Transverse colon (tissue), 4 donors: ENCODE results near the gene KAZALD1. TPM values are rescaled to one million over a fixed set of nuclear protein-coding genes. Genes with fewer than 3 reads are reported as not detected.

Experiments used
- DNase-seq: peaks from one replicate; pipeline ENCODE4 v3.0.0-alpha.2; 2019
- H3K27ac ChIP-seq, 4 donors: fragments of 200-600 bp; sonication (generic); 2 replicates each; pipeline ENCODE4 v1.5.1; 2016 to 2018; ENCODE audit warnings: inconsistent platforms in 4 of 4
- H3K27me3 ChIP-seq: fragments of 200-600 bp; sonication (generic); 2 replicates; pipeline ENCODE4 v1.5.1; 2017; ENCODE audit warnings: inconsistent platforms
- H3K36me3 ChIP-seq, 4 donors: fragments of 200-600 bp; sonication (generic); 2 replicates each; pipeline ENCODE4 v1.5.1; 2017 to 2019; ENCODE audit warnings: inconsistent platforms in 4 of 4
- H3K4me1 ChIP-seq, 4 donors: fragments of 200-600 bp; sonication (generic); 2 replicates each; pipeline ENCODE4 v1.5.1; 2017 to 2020; ENCODE audit warnings: inconsistent platforms in 4 of 4
- H3K4me3 ChIP-seq, 4 donors: fragments of 200-600 bp; sonication (generic); 1 replicate in 1 of 4; 2 replicates in 3 of 4; pipeline versions ENCODE4 v1.5.1 to v1.6.1; 2017 to 2019; ENCODE audit warnings: inconsistent platforms in 4 of 4
- H3K9me3 ChIP-seq, 2 donors: fragments of 200-600 bp; sonication (generic); 2 replicates each; pipeline ENCODE4 v1.5.1; 2017 to 2019; ENCODE audit warnings: inconsistent platforms in 2 of 2
- CTCF ChIP-seq, 5 experiments: fragments of 200-600 bp in 3 of 5; fragments of 450-650 bp in 2 of 5; sonication (generic) in 3 of 5; IDR thresholded peaks; 1 replicate in 2 of 5; 2 replicates in 3 of 5; pipeline ENCODE4 v1.5.1; 2016 to 2017; ENCODE audit warnings: antibody characterized with exemption in 5 of 5, inconsistent platforms in 3 of 5, mild to moderate bottlenecking in 2 of 5, moderate library complexity in 1 of 5
- EP300 ChIP-seq: sonication (generic); formaldehyde crosslinking; IDR thresholded peaks from one replicate; pipeline ENCODE4 v1.6.1; 2017; ENCODE audit warnings: antibody characterized with exemption, low read depth
- POLR2A ChIP-seq: fragments of 450-650 bp; IDR thresholded peaks from one replicate; pipeline ENCODE4 v1.6.1; 2016; ENCODE audit warnings: antibody characterized with exemption, mild to moderate bottlenecking, moderate library complexity
- POLR2AphosphoS5 ChIP-seq, 3 donors: sonication (generic); formaldehyde crosslinking; IDR thresholded peaks; one replicate each; pipeline ENCODE4 v1.6.1; 2016; ENCODE audit warnings: antibody characterized with exemption in 3 of 3
- WGBS, 2 donors: methylation state at CpG; one replicate each; pipeline ENCODE4 v1.1.5; 2018; ENCODE audit warnings: low coverage in 1 of 2; 5-methylcytosine and 5-hydroxymethylcytosine counted together
- in situ Hi-C, 4 donors: fragments of 200-750 bp; cut with MboI; loops; one replicate each; pipeline versions ENCODE4 v1.15.0 to v1.15.1; 2017; ENCODE audit warnings: low sequenced_read_pairs in 3 of 4, low pct_ligation_motif_present in 1 of 4, low pct_unique_long_range_greater_than_20kb in 1 of 4
- intact Hi-C: fragments of 100-400 bp; cut with DNase I; formaldehyde crosslinking; loops from one replicate; pipeline ENCODE4 v1.15.1; 2023; ENCODE audit warnings: low total_unique reads
- total RNA-seq, 4 donors: library from RNA; depleted of rRNA; stranded (reverse); fragments of >200 nt; gene quantifications; one replicate each; pipeline ENCODE4 v1.1.0, GENCODE V29; 2016

The KAZALD1 gene
- total RNA-seq, 4 donors from 2014 or later, result 3.8 to 18.8 (median 10.0) TPM

GRCh38 chr10:101021239-101021638, 40.5 kb upstream of the KAZALD1 start:
- in situ Hi-C loops, result no loop called here
- Histone ChIP-seq H3K27ac (no peak overlapping the region), H3K27me3 (peaks cover 22% of the 10 kb centered on the region), H3K36me3 (no peaks in the 10 kb centered on the region), H3K4me1 (peaks cover 0 to 7% (median 5%) of the 10 kb centered on the region in 4 donors), H3K9me3 (no peaks in the 10 kb centered on the region), H3K4me3 (no peak overlapping the region)
- intact Hi-C loops, result no loop called here
- TF ChIP-seq CTCF (IDR thresholded peaks at IDR 0.05) (no peak), EP300 (no peak), POLR2AphosphoS5 (IDR thresholded peaks at IDR 0.05) (no peak)
- WGBS, 2 donors, result 81% methylated on average over 4 of the region's 4 CpGs; no CpG with 5 or more reads in 1 of the 2 donors
- DNase-seq, result no peak

GRCh38 chr10:101021692-101022251, 40.0 kb upstream of the KAZALD1 start:
- 90% methylated on average over 11 of the region's 11 CpGs; no CpG with 5 or more reads in 1 of the 2 donors for WGBS, 2 donors
- no peak overlapping the region for H3K4me3 ChIP-seq
- peaks cover 0 to 7% (median 5%) of the 10 kb centered on the region in 4 donors for H3K4me1 ChIP-seq
- DNase-seq, result no peak
- H3K27me3 ChIP-seq, result peaks cover 18% of the 10 kb centered on the region
- TF ChIP-seq POLR2AphosphoS5 (IDR thresholded peaks at IDR 0.05) (no peak), EP300 (no peak), POLR2A (no peak), CTCF (IDR thresholded peaks at IDR 0.05) (no peak)
- in situ Hi-C loops (no loop called here), intact Hi-C loops (no loop called here)
- H3K36me3 ChIP-seq, result no peaks in the 10 kb centered on the region
- H3K9me3 ChIP-seq, result no peaks in the 10 kb centered on the region
- H3K27ac ChIP-seq, result no peak overlapping the region

GRCh38 chr10:101022967-101023705, 38.7 kb upstream of the KAZALD1 start:
- TF ChIP-seq CTCF (IDR thresholded peaks at IDR 0.05), result no peak
- TF ChIP-seq POLR2AphosphoS5 (IDR thresholded peaks at IDR 0.05), result no peak
- no peak for TF ChIP-seq EP300
- TF ChIP-seq POLR2A, result no peak
- no peaks in the 10 kb centered on the region for H3K9me3 ChIP-seq
- no peaks in the 10 kb centered on the region for H3K36me3 ChIP-seq
- H3K4me3 ChIP-seq, result no peak overlapping the region
- in situ Hi-C loops (no loop called here), intact Hi-C loops (no loop called here)
- H3K27ac ChIP-seq, result no peak overlapping the region
- peaks cover 7% of the 10 kb centered on the region for H3K27me3 ChIP-seq
- 78 to 92% methylated on average over 1 to 15 of the region's 15 CpGs for WGBS, 2 donors
- DNase-seq, result no peak
- H3K4me1 ChIP-seq, result peaks cover 0 to 7% (median 5%) of the 10 kb centered on the region in 4 donors

GRCh38 chr10:101027106-101027720, 34.6 kb upstream of the KAZALD1 start:
- no peaks in the 10 kb centered on the region for H3K9me3 ChIP-seq
- no peaks in the 10 kb centered on the region for H3K27me3 ChIP-seq
- TF ChIP-seq CTCF (IDR thresholded peaks at IDR 0.05), result no peak
- TF ChIP-seq POLR2A, result no peak
- no peak for TF ChIP-seq POLR2AphosphoS5 (IDR thresholded peaks at IDR 0.05)
- TF ChIP-seq EP300, result no peak
- WGBS, 2 donors, result 73 to 75% methylated on average over 8 to 10 of the region's 10 CpGs
- H3K4me1 ChIP-seq, result peaks cover 5 to 17% (median 10%) of the 10 kb centered on the region in 4 donors
- no peak overlapping the region for H3K4me3 ChIP-seq
- no peak overlapping the region for H3K27ac ChIP-seq
- in situ Hi-C loops (no loop called here), intact Hi-C loops (no loop called here)
- H3K36me3 ChIP-seq, result no peaks in the 10 kb centered on the region
- no peak for DNase-seq
